ENCODE results near the gene ESRRA.
A peak's percentile ranks its signal among the peaks of the same experiment; 100 is the strongest.

The ESRRA gene

GRCh38 chr11:64290352-64291261, 14.7 kb upstream of the ESRRA start:
- no peak for DNase-seq (ENCODE audit: low read depth)
- no peak overlapping the region for H3K4me3 ChIP-seq (ENCODE audit: low read depth, low read length)

GRCh38 chr11:64291262-64291751, 14.0 kb upstream of the ESRRA start, which contains the start of gene KCNK4:
Gene KCNK4 (plus strand): TSS chr11:64291302. CDS start chr11:64293019, 1,717 bp downstream.
- peak within 1 kb of the TSS; percentile 38 for H3K4me3 ChIP-seq (ENCODE audit: low read depth, low read length)
- no peak for DNase-seq (ENCODE audit: low read depth)

DNA sequence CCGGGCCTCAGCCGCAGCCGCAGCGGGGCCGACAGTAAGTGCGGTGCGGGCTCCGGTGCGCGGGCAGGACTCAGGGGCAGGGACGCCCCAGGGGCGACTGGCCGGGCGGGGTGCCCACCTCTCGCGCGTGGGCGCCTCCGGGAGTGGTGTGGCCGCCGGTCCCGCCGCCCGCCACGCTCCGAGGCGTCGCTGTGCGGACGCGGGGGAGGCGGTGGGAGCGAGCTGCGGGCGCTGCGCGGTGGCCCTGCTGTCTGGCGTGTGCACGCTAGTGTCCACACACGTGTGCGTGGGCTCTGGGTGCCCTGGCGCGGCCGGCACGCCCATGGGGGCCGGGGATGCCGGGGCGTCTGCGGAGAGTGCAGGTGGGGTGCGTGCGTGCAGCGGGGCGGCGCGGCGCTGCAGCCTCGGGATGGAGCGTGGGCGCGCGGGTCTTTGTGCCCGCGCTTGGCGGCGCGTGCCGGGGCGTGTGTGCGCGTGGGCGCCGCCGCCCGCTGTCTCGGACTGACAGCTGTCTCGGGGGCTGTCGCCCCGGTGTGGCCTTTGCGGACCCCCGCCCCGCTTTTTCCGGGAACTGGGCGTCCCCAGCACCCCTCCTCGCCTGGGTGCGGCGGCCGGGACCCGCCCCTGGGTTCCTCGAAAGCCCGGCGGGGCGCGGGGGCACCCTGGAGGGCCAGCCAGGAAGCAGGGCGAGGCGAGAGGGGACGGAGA, 13.4 kb upstream of the ESRRA start:
- H3K4me3 ChIP-seq (ENCODE audit: low read depth, low read length), result peak overlapping the region; percentile 38

GRCh38 chr11:64292460-64293254, 12.7 kb upstream of the ESRRA start:
- no peak for DNase-seq (ENCODE audit: low read depth)
- H3K4me3 ChIP-seq (ENCODE audit: low read depth, low read length), result peak overlapping the region; percentile 38

More for the DNA sequence above, 13.4 kb upstream of the ESRRA start:
- DNase-seq (ENCODE audit: low read depth), result no peak

DNA sequence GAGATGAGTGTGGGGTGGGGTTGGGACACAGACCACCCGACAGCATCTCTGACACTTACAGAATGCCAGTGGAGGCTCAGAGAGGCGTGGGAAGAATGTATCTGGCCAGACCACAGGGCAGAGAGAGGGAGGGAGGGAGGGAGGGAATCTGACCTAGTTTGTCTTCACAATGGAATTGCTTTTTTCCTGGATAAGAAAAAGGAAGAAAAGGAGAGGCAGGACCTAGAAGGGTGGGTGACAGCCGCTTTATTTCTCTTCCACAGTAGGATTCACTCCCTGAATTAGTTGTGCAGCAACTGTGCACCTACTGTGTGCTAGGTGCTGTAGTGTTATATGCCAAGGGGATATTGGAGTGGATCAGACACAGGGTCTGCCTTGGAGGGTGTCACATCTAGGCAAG, 10.6 kb upstream of the ESRRA start:
- no peak overlapping the region for H3K4me3 ChIP-seq (ENCODE audit: low read depth, low read length)
- no peak for DNase-seq (ENCODE audit: low read depth)

DNA sequence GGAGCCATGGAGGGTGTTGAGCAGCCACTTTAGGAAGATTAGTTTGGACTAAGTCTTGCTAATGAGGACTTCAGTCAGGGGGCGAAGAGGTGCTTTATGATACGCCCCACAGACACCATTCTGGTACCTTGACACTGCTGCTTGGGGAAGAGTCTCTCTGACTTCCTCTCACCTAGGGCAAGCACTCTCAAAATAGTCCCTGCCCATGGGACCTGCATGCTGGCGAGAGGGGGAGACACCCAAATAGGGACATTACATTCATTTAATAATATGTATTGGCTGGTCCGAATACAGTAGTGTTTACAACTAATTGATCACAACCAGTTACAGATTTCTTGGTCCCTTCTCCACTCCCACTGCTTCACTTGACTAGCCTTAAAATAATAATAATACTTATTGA, 9.6 kb upstream of the ESRRA start:
- H3K4me3 ChIP-seq (ENCODE audit: low read depth, low read length), result no peak overlapping the region
- no peak for DNase-seq (ENCODE audit: low read depth)

DNA sequence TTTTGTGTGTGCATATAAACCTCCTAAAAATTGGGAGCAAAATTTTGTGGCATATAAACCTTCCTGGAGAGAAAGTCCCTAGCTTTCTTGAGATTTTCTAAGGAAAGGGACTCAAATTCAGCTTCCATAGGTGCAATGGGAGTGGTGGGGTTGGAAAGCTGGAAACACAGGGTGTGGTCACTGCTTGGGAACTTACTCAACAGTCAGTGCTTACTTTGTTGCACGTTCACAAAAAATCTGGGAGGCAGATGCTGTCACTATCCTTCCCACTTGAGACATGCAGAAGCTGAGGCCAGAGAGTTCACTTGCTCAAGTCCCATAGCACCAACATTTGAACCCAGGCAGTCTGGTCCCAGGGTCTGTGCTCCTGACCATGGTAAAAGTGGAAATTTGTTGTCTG, 9.1 kb upstream of the ESRRA start:
- H3K4me3 ChIP-seq (ENCODE audit: low read depth, low read length), result no peak overlapping the region
- no peak for DNase-seq (ENCODE audit: low read depth)

- H3K4me3 ChIP-seq (ENCODE audit: low read depth, low read length), result no peak overlapping the region
- no peak for DNase-seq (ENCODE audit: low read depth)
Observed at GRCh38 chr11:64296830-64297698, 8.3 kb upstream of the ESRRA start.

GRCh38 chr11:64297699-64298358, 7.5 kb upstream of the ESRRA start:
- no peak for DNase-seq (ENCODE audit: low read depth)
- no peak overlapping the region for H3K4me3 ChIP-seq (ENCODE audit: low read depth, low read length)

DNA sequence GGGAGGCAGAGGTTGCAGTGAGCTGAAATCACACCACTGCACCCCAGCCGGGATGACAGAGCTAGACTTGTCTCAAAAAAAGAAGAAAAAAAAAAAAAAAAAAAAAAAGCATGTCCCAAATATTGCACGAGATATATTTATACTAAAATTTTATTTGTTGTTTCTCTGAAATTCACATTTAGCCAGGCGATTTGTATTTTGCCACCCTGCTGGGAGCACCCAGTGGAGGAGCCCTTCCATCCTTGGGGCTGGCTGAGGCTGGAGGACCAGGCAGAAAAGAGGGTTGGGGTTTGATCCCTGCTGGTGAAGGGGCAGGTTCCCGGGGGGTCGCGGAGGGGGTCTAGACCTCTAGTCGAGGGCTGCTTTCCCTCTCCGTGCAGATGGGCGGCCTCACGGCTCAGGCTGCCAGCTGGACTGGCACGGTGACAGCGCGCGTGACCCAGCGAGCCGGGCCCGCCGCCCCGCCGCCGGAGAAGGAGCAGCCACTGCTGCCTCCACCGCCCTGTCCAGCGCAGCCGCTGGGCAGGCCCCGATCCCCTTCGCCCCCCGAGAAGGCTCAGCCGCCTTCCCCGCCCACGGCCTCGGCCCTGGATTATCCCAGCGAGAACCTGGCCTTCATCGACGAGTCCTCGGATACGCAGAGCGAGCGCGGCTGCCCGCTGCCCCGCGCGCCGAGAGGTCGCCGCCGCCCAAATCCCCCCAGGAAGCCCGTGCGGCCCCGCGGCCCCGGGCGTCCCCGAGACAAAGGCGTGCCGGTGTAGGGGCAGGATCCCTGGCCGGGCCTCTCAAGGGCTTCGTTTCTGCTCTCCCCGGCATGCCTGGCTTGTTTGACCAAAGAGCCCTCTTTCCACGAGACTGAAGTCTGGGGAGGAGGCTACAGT, 6.1 kb upstream of the ESRRA start:
- peak overlapping the region; percentile 24 for H3K4me3 ChIP-seq (ENCODE audit: low read depth, low read length)
- no peak for DNase-seq (ENCODE audit: low read depth)

- DNase-seq (ENCODE audit: low read depth), result no peak
- peak within 1 kb of the TSS; percentile 24 for H3K4me3 ChIP-seq (ENCODE audit: low read depth, low read length)
Observed at GRCh38 chr11:64299847-64300648, 5.3 kb upstream of the ESRRA start, which contains the start of gene CATSPERZ. Gene CATSPERZ (plus strand): TSS chr11:64300358. CDS start chr11:64300411, 53 bp downstream.

DNA sequence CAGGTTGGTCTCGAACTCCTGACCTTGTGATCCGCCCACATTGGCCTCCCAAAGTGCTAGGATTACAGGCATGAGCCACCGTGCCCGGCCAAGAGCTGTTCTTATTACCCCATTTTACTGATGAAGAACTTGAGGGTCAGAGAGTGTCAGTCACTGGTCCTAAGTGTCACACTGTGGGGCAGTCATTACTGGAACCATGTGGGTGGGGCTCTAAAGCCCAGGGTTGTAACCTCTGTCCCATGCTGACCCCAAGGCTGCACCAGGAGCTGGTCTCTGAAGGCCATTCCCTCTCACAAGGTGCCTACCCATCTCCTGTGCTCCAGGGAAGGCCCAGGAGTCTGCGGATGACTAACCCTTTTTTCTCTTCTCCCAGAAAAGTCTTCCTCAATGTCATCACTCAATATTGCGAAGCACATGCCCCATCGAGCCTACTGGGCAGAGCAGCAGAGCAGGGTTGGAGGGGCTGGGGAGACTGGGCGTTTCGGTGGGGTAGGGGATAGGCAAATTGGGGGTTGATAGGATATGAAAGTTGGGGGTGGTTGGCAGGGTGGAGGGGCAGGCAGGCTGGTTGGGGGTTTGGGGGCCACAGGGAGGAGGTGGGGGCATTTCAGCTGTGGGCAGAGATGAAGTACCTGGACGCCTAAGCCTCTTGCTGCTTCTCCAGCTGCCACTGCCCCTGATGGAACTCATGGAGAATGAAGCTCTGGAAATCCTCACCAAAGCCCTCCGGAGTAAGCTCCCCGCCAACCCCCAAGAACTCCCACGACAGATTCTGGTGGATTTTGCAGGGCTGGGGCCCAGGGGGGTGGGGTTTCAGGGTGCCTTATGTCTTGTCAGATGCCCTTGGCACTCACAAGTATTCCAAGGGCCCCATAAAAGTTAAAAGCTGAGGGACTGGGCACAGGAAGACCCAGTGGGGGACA, 2.0 kb upstream of the ESRRA start:
- no peak overlapping the region for H3K4me3 ChIP-seq (ENCODE audit: low read depth, low read length)
- DNase-seq (ENCODE audit: low read depth), result no peak

GRCh38 chr11:64304032-64304315, 1.4 kb upstream of the ESRRA start:
- no peak for DNase-seq (ENCODE audit: low read depth)
- H3K4me3 ChIP-seq (ENCODE audit: low read depth, low read length), result peak overlapping the region; percentile 74

DNA sequence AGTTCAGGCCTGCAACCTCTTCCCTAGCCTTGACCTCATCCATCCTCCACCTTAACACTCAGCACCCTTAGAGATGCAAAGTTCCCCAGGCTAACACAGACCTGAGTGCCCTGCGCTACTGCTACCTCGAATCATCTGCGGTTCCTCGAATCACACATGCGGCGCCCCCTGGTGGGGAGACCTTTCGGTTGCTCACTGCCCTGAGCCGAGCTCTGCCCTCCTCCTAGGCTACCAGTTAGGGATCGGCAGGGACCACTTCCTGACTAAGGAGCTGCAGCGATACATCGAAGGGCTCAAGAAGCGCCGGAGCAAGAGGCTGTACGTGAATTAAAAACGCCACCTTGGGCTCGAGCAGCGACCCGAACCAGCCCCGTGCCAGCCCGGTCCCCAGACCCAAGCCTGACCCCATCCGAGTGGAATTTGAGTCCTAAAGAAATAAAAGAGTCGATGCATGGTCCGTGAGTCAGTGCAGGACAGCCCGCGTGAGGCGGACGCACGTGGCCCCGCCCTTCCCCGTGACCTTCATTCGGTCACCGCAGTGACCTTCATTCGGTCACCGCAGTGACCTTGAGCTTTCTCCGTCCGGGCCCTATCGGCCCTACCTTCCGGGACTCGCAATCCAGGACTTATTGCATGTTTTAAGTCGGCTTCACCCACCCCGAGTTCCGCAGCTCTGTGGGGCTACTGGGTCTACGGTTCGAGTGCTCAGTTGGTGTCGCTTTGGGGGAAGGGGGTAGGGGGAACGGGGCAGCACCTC, 830 bp upstream of the ESRRA start:
- DNase-seq (ENCODE audit: low read depth), result peak; percentile 54
- peak overlapping the region; percentile 74 for H3K4me3 ChIP-seq (ENCODE audit: low read depth, low read length)
